Esophagus muscularis mucosa (tissue), 3 donors: ENCODE measurements around the gene STRIP2.

Experiments
- POLR2A ChIP-seq: fragments of 450-650 bp; IDR thresholded peaks from one replicate; pipeline ENCODE4 v1.6.1; 2017; ENCODE audit warnings: antibody characterized with exemption, moderate library complexity, mild to moderate bottlenecking, low read depth
- TF ChIP-seq, protein P1 (sequence below), 3 experiments: fragments of 200-600 bp in 2 of 3; fragments of 450-650 bp in 1 of 3; sonication (generic) in 2 of 3; IDR thresholded peaks; one replicate each; pipeline ENCODE4 v1.5.1; 2017 to 2019; ENCODE audit warnings: antibody characterized with exemption in 3 of 3, mild to moderate bottlenecking in 2 of 3, moderate library complexity in 1 of 3

DNA sequence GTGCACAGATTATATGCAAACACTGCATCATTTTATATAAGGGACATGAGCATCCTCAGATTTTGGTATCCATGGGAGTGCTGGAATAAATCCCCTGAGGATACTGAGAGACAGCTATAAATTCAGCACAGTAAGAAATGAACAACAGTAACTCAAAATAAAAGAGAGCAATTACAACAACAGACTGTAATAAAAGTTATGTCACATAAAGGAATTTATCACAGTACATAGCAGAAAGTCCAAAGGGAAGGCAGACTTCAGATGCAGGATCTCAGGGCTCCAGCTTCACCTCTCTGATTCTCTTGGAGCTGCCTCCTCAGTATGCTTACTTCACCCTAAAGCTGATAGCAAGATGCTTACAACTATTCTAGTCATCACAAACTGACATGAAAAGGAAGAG lies 43.9 kb upstream of the STRIP2 start:
- no peak for TF ChIP-seq POLR2A
- TF ChIP-seq, protein P1, sequence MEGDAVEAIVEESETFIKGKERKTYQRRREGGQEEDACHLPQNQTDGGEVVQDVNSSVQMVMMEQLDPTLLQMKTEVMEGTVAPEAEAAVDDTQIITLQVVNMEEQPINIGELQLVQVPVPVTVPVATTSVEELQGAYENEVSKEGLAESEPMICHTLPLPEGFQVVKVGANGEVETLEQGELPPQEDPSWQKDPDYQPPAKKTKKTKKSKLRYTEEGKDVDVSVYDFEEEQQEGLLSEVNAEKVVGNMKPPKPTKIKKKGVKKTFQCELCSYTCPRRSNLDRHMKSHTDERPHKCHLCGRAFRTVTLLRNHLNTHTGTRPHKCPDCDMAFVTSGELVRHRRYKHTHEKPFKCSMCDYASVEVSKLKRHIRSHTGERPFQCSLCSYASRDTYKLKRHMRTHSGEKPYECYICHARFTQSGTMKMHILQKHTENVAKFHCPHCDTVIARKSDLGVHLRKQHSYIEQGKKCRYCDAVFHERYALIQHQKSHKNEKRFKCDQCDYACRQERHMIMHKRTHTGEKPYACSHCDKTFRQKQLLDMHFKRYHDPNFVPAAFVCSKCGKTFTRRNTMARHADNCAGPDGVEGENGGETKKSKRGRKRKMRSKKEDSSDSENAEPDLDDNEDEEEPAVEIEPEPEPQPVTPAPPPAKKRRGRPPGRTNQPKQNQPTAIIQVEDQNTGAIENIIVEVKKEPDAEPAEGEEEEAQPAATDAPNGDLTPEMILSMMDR (IDR thresholded peaks at IDR 0.05): no peak
